ENCODE data around the gene CHCHD2.

DNA sequence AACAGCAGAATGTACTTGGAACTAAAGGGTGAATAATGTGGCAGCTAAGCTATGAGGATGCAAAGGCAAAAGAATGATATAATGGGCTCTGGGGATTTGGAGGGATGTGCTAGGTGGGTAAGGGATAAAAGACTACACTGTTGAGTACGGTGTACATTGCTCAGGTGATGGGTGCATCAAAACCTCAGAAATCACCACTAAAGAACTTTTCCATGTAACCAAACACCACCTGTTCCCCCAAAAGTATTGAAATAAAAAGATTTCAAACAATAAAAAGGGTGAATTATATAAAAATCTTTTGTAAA lies 1.6 kb upstream of the CHCHD2 start:
- TF ChIP-seq CTCF (CRISPR knock-in tag; IDR thresholded peaks at IDR 0.05) (no peak), RORA (CRISPR knock-in tag; IDR thresholded peaks at IDR 0.05) (no peak), MYC (CRISPR knock-in tag; IDR thresholded peaks at IDR 0.05; ENCODE audit: borderline replicate concordance) (no peak), POLR2A (IDR thresholded peaks at IDR 0.05; ENCODE audit: insufficient read depth in 1 of 2, low read depth in 2 of 2, low read length in 2 of 2) (no peak), ARNTL (CRISPR knock-in tag; IDR thresholded peaks at IDR 0.05) (no peak)
- TF ChIP-seq, protein P1, sequence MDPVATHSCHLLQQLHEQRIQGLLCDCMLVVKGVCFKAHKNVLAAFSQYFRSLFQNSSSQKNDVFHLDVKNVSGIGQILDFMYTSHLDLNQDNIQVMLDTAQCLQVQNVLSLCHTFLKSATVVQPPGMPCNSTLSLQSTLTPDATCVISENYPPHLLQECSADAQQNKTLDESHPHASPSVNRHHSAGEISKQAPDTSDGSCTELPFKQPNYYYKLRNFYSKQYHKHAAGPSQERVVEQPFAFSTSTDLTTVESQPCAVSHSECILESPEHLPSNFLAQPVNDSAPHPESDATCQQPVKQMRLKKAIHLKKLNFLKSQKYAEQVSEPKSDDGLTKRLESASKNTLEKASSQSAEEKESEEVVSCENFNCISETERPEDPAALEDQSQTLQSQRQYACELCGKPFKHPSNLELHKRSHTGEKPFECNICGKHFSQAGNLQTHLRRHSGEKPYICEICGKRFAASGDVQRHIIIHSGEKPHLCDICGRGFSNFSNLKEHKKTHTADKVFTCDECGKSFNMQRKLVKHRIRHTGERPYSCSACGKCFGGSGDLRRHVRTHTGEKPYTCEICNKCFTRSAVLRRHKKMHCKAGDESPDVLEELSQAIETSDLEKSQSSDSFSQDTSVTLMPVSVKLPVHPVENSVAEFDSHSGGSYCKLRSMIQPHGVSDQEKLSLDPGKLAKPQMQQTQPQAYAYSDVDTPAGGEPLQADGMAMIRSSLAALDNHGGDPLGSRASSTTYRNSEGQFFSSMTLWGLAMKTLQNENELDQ (CRISPR knock-in tag; IDR thresholded peaks at IDR 0.05; ENCODE audit: borderline replicate concordance) = no peak

Data from HepG2 (cell line).